ENCODE results near the gene UBE2E3.

Gene UBE2E3

GRCh38 chr2:181105562-181105961 lies 125.2 kb downstream of the UBE2E3 start:
- H3K27ac Mint-ChIP-seq: peak overlapping the region; percentile 84
- no peak overlapping the region for H3K4me3 Mint-ChIP-seq
- H3K4me1 Mint-ChIP-seq (ENCODE audit: low read depth): peaks cover 46% of the 10 kb centered on the region
- H3K36me3 Mint-ChIP-seq (ENCODE audit: low read depth): peaks cover 10% of the 10 kb centered on the region
- peaks cover 9% of the 10 kb centered on the region for H3K9me3 Mint-ChIP-seq
- H3K27me3 Mint-ChIP-seq (ENCODE audit: low read depth): peaks cover 4% of the 10 kb centered on the region

GRCh38 chr2:181106229-181106628 lies 125.8 kb downstream of the UBE2E3 start:
- H3K27ac Mint-ChIP-seq: peak overlapping the region; percentile 84
- H3K4me1 Mint-ChIP-seq (ENCODE audit: low read depth): peaks cover 49% of the 10 kb centered on the region

DNA sequence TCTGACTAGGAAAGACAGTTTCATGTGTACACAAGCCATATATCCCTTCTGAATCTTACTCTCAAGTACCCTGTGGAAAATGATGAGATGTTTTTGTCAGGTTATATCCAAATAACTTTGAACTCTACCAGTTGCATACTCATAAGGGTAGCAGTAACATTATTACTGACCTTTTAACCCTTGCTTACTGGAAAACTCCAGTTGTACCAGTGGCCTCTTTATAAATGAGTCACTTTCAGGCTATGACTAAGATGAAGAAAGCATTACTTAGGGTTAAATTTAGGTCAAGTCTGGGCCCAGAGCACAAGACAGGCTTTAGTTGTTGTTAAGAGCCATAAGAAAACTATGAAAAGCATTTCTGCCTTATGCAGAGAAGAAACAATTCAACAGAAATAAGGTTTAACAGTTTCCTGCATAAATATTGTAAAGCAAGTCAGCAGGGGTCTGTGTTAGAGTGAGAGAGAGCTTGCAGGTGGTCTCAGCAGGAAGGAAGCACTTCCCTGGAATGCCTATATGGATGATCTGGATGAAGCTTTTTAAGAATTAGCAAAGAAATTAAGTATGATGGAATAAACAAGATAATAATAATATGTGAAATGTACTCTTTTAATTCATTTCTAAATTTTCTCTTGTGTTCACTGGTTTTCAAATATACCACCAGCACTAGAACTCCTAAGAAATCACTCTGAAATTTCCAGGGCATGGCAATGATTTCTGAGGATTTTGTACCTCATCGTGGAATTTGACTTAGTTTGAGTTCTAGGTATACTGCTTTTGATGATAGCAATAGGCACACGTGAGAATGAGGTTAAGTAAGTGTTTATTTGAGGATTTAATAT lies 126.6 kb downstream of the UBE2E3 start:
- Mint-ChIP-seq H3K9me3 (peaks cover 9% of the 10 kb centered on the region), H3K4me3 (peak overlapping the region; percentile 64), H3K36me3 (ENCODE audit: low read depth) (peaks cover 15% of the 10 kb centered on the region), H3K4me1 (ENCODE audit: low read depth) (peaks cover 49% of the 10 kb centered on the region), H3K27ac (peak overlapping the region; percentile 92), H3K27me3 (ENCODE audit: low read depth) (peaks cover 4% of the 10 kb centered on the region)

More at GRCh38 chr2:181106229-181106628, 125.8 kb downstream of the UBE2E3 start:
- peaks cover 9% of the 10 kb centered on the region for H3K9me3 Mint-ChIP-seq
- H3K36me3 Mint-ChIP-seq (ENCODE audit: low read depth): peaks cover 15% of the 10 kb centered on the region
- peak overlapping the region; percentile 65 for H3K4me3 Mint-ChIP-seq
- H3K27me3 Mint-ChIP-seq (ENCODE audit: low read depth): peaks cover 4% of the 10 kb centered on the region

- Mint-ChIP-seq H3K4me1 (ENCODE audit: low read depth) (peaks cover 49% of the 10 kb centered on the region), H3K9me3 (peaks cover 9% of the 10 kb centered on the region), H3K4me3 (no peak overlapping the region), H3K27me3 (ENCODE audit: low read depth) (peaks cover 4% of the 10 kb centered on the region), H3K27ac (no peak overlapping the region), H3K36me3 (ENCODE audit: low read depth) (peaks cover 15% of the 10 kb centered on the region)
These were observed 127.2 kb downstream of the UBE2E3 start for GRCh38 chr2:181107628-181107945.

DNA sequence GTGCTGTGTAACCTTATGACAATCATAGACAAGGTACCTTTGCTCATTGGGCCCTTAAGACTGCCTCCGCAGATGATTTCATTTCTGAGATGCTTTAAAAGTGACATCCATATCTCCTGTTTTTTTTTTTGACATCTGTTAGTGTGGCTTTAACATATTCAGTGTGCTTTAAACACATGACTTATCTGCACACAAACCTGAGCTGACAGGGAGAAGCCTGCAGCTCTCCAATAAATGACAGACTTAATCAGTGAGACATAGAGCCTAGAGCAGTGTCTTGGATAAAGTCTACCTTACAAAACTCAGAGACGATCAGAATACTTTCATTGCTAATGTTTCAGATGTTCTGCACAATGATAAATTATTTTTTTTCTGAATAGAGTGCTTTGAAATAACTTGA lies 130.7 kb downstream of the UBE2E3 start:
- H3K4me3 Mint-ChIP-seq: no peak overlapping the region
- peaks cover 9% of the 10 kb centered on the region for H3K9me3 Mint-ChIP-seq
- peaks cover 19% of the 10 kb centered on the region for H3K36me3 Mint-ChIP-seq (ENCODE audit: low read depth)
- H3K4me1 Mint-ChIP-seq (ENCODE audit: low read depth): peaks cover 42% of the 10 kb centered on the region
- H3K27ac Mint-ChIP-seq: no peak overlapping the region
- no peaks in the 10 kb centered on the region for H3K27me3 Mint-ChIP-seq (ENCODE audit: low read depth)

- Mint-ChIP-seq H3K4me1 (ENCODE audit: low read depth) (peaks cover 34% of the 10 kb centered on the region), H3K4me3 (no peak overlapping the region), H3K27ac (no peak overlapping the region), H3K36me3 (ENCODE audit: low read depth) (peaks cover 18% of the 10 kb centered on the region), H3K9me3 (peaks cover 13% of the 10 kb centered on the region), H3K27me3 (ENCODE audit: low read depth) (no peaks in the 10 kb centered on the region)
These were observed 132.5 kb downstream of the UBE2E3 start for GRCh38 chr2:181112916-181113315.
